Left forelimb (tissue), 1 donor: Measurements from ENCODE around the gene UIMC1.
"Not testable (repeated sequence)": the region's sequence is repeated elsewhere in the genome, so short reads cannot be mapped to it uniquely, and the experiment has no call there.

Source experiments
- DNase-seq: peaks from one replicate; pipeline ENCODE4 v3.0.0-alpha.2; 2018; ENCODE audit warnings: low spot score

Gene UIMC1

DNA sequence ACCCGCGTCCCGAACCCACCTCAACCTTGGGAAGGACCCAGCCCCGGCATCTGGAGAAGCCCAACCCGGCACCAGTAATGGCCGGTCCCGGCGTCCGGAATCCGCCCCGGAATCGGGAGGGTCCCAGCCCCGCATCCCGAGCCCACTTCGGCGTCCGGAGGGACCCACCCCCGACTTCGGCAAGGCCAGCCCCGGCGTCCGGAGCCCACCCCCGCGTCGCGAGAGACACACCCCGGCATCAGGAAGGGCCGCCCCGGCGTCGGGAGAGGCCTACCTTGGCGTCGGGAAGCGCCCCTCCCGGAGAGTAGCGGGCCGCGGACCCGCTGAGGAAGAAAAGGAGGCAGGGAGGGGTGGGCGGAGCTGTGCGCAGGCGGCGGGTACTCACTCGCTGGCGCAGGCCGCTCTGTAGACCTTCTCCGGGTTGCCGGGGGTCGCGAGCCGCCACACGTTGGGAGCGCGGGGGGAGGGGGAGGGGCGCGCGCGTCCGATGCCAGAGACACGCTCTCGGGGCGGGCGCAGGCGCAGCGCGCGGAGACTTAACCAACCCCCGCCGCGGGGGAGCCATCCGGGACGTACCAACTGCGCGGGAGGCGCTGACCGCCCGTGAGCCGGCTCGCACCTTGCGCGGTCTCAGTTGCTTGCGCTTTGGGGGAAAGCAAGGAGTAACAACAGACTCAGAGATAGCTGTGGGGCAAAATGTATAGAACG is at the start of gene UIMC1:
Gene UIMC1 (minus strand): TSS at position 515 of the 708 bp plus-strand sequence. CDS start 24,164 bp downstream, outside the sequence.
- peak; percentile 95 for DNase-seq

GRCh38 chr5:177049285-177049684 is 42.7 kb upstream of the UIMC1 start:
- DNase-seq = no peak

GRCh38 chr5:177048531-177048930 is 42.0 kb upstream of the UIMC1 start:
- DNase-seq = not testable (repeated sequence)

DNA sequence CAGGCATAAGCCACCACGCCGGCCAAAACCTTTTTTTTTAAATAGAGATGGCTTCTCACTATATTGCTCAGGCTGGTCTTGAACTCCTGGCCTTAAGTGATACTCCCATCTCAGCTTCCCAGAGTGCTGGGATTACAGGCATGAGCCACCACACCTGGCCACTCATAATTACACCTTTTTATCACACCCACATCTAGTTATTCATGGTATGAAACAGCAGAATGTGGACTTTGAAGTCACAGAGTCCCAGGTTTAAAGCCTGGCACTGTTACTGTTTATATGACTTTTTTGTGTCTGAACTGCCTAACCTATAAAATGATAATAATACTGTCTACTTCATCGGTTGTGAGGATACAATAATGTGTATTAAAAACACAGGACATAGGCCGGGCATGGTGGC is 39.1 kb upstream of the UIMC1 start:
- DNase-seq = no peak

GRCh38 chr5:177044641-177045040 is 38.1 kb upstream of the UIMC1 start:
- DNase-seq = no peak

DNA sequence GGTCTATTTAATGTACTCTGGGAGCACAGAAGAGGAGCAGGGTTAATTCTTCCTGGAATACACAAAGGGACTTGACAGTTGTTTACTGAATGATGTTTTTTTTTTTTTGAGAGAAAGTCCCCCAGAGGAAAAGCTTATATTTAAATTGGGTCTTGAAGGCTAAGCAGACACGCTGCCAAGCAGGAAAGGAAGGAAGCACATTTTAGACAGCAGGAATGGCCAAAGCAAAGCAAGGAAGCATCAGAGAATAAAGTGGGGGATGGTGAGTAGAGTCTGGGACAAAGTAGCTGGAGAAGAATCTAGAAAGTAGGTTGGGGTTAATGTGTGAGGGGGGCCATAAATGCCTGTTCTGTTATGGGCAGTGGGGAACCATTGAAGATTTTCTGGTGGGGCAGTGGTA is 37.4 kb upstream of the UIMC1 start:
- DNase-seq = no peak

DNA sequence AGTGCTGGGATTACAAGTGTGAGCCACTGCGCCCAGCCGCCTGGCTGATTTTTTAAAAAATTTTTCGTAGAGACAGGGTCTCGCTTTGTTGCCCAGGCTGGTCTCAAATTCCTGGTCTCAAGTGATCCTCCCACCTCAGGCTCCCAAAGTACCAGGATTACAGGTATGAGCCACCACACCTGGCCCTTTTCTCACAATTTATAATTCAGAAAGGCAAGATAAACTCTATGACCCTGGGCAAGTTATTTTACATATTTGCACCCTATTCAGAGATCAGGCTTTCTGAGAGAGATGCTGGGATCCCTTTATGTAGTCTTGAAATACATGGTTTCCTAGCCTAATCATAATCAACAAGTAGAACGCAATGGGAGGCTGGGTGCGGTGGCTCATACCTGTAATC is 36.5 kb upstream of the UIMC1 start:
- no peak for DNase-seq

- DNase-seq = no peak
These were observed 35.4 kb upstream of the UIMC1 start for GRCh38 chr5:177041936-177042335.

DNA sequence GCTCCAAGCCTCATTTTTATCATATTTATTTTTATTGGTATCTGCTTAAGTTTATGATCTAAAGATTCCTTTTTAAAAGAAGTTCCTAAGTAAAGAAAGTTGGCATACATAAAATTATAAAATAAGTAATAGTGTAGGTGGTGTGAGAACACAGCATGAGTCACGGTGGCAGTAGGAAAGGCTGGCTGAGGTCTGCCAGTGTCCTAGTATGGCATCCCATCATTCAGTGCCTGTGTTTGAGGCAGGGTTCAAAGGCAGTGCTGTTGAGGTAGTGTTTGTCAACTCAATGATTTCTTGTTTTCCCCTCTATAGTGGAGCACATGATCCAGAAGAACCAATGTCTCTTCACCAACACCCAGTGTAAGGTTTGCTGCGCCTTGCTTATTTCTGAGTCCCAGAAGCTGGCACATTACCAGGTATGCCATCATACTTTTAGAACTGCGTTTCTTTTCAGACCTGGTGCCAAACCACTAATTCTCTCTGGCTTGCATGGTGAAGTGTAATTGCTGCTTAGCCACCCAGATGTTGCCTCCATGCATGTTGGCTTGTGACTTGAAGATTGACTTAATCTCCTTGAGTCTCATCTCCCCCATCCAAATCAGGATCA is 34.3 kb upstream of the UIMC1 start:
- no peak for DNase-seq

- no peak for DNase-seq
These were observed 30.3 kb upstream of the UIMC1 start for GRCh38 chr5:177036921-177037320.

DNA sequence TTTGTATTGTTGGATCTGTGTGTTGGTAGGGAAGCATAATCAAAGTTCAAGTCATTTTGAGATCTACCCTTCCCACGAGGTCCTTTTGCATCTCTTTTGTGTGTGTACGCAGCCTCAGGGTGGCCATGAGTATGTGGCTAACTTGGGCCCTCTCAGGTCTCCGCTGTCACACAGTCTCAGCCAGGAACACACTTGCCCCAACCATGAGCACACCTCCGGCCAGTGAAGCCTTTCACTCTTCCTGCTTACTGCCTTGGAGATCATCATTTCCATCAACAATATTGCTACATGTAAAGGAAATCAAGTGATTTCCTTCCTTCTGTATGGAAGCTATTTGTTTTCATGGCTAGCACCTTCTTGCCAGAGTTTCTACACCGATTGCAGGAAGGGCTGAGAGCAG is 29.9 kb upstream of the UIMC1 start:
- DNase-seq = no peak

DNA sequence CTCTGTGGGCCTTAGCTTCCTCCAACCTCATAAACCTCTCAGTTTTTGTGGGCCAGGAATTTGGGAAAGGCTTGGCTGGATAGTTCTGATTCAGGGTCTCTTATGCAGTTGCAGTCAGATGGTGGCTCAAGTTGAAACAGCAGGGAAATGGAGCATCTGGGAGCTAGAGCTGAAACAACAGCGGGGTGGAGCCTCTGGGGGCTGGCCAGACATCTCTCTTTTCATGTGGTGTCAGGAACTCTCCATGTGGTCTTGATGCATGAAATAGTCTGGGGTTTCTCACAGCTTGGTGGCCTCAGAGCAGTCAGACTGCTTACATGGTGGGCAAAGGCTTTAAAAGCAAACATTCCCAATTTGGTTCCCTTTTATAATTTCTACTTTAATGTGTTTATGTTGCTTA is 29.4 kb upstream of the UIMC1 start:
- no peak for DNase-seq

DNA sequence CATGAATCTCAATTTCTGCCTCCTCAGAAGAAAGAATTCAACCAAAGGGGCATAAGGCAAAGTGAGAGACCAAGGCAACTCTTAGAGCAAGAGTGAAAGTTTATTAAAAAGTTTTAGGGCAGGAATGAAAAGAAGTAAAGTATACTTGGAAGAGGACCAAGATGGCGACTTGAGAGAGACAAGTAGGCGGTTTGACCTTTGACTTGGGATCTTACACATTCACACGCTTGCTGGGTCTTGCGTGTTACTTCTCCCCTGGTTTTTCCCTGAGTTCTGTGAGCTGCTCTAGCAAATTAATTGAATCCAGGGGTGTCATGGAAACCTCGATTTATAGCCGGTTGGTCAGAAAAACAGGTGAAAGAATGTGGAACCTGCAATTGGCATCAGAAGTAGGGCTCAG is 22.9 kb upstream of the UIMC1 start:
- no peak for DNase-seq

DNA sequence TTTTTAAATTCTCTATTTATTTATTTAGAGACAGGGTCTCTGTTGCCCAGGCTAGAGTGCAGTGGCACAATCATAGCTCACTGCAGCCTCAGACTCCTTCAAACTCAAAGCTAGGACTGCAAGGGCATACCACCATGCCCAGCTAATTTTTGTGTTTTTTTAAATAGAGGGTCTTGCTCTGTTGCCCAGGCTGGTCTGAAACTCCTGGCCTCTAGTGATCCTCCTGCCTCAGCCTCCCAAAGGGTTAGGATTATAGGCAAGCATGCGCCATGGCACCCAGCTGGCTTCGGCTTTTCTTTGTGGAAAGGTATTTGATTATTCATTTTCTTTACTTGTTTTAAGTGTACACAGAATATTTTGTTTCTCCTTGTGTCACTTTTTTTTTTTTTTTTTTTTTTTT is 21.1 kb upstream of the UIMC1 start:
- DNase-seq = no peak

GRCh38 chr5:177025101-177025601 is 18.6 kb upstream of the UIMC1 start:
- no peak for DNase-seq

GRCh38 chr5:177024559-177024958 is 18.0 kb upstream of the UIMC1 start:
- DNase-seq = no peak

- DNase-seq = no peak
These were observed 16.7 kb upstream of the UIMC1 start for GRCh38 chr5:177023303-177023664.

DNA sequence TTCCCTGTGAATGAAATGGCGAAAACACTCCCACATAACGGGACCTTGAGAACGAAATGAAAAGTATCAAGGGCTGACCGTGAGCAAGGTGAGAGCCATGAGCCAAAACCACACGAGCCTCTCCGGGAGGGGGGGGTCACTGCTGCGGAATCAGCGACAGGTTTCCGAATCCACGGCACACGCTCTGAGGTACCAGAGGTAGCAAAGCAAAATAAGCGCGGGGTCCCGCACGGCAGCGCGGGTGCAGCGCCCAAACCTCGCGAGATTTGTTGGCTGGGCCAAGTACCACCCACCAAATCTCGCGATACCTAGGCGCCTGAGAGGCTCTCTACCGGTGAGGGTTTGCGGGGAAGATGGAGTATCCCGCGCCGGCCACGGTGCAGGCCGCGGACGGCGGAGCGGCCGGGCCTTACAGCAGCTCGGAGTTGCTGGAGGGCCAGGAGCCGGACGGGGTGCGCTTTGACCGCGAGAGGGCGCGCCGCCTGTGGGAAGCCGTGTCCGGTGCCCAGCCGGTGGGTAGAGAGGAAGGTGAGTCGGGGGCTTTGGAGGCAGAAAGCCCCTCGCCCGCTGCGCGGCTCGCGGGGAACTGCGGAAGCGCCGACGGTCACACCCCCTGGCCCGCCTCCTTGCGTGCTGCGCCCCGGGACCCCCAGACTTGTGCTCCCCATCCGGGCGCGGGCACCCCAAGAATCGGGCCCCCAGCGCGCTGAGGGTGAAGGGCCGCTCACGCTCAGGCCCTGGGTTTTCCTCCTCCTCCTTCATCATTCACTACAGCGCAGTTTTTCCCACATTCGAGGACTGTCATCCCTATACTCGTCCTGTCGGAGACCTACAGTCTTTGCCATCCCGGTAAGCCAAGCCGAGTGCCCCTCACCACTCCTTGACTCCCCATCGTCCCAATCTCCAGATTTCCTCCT is 16.1 kb upstream of the UIMC1 start, which contains the start of gene ZNF346:
Gene ZNF346 (plus strand): TSS at position 311 of the 917 bp plus-strand sequence. CDS start 43 bp downstream, at position 354.
- DNase-seq = peak; percentile 93

GRCh38 chr5:177020033-177020432 is 13.5 kb upstream of the UIMC1 start:
- DNase-seq = no peak

- no peak for DNase-seq
These were observed 11.8 kb upstream of the UIMC1 start for GRCh38 chr5:177018341-177018740.

GRCh38 chr5:177015156-177015555 is 8.6 kb upstream of the UIMC1 start:
- no peak for DNase-seq

GRCh38 chr5:177010153-177010552 is 3.6 kb upstream of the UIMC1 start:
- DNase-seq = no peak

GRCh38 chr5:177008716-177009115 is 2.1 kb upstream of the UIMC1 start:
- no peak for DNase-seq
